ENCODE results near the gene ZNF18.

The ZNF18 gene

GRCh38 chr17:12022310-12022709 is 25.0 kb upstream of the ZNF18 start:
- ChIA-PET POLR2A (interaction anchor here (1.9 kb wide), 1 partner anchor 25 kb away, joined by 10 read pairs; the partner anchor contains the start of gene ZNF18), CTCF (no interaction called here)
- DNase-seq (ENCODE audit: low read depth, low spot score): no peak
- TF ChIP-seq CTCF (IDR thresholded peaks at IDR 0.05; ENCODE audit: insufficient read depth, low read length, missing control alignments): no peak
- peak overlapping the region; percentile 70; the same call in 1 of the 2 replicates for H3K4me3 ChIP-seq (ENCODE audit: low read depth, low read length)

GRCh38 chr17:12021623-12022140 is 24.4 kb upstream of the ZNF18 start:
- TF ChIP-seq CTCF (IDR thresholded peaks at IDR 0.05; ENCODE audit: insufficient read depth, low read length, missing control alignments): no peak
- POLR2A ChIA-PET: interaction anchor here (1.9 kb wide), 1 partner anchor 24 kb away, joined by 10 read pairs; the partner anchor contains the start of gene ZNF18
- H3K4me3 ChIP-seq (ENCODE audit: low read depth, low read length): peak overlapping the region; percentile 70
- CTCF ChIA-PET: interaction anchor here (1.6 kb wide), 1 partner anchor 53 kb away, joined by 3 read pairs; no protein-coding TSS in a partner anchor
- DNase-seq (ENCODE audit: low read depth, low spot score): no peak

GRCh38 chr17:12020642-12021622 is 23.7 kb upstream of the ZNF18 start, which contains the start of gene MAP2K4:
Gene MAP2K4, plus strand, starts transcription at chr17:12020877. Its CDS starts 10 bp downstream, at chr17:12020887.
- POLR2A ChIA-PET: interaction anchor here (0.7 to 1.9 kb wide), 8 partner anchors 9 to 1907 kb away, joined by 3 to 23 read pairs (median 4); partner anchors contain the start of gene ZNF18
- no peak for TF ChIP-seq CTCF (IDR thresholded peaks at IDR 0.05; ENCODE audit: insufficient read depth, low read length, missing control alignments)
- CTCF ChIA-PET: interaction anchor here (1.2 to 1.8 kb wide), 3 partner anchors 22 to 54 kb away, joined by 3 to 4 read pairs (median 4); no protein-coding TSS in a partner anchor
- no peak for DNase-seq (ENCODE audit: low read depth, low spot score)
- H3K4me3 ChIP-seq (ENCODE audit: low read depth, low read length): peak within 1 kb of the TSS; percentile 70

- POLR2A ChIA-PET: interaction anchor here (3.2 kb wide), 1 partner anchor 10 kb away, joined by 21 read pairs; the partner anchor contains the start of gene ZNF18
Measured at GRCh38 chr17:12007466-12007865, 10.2 kb upstream of the ZNF18 start.

GRCh38 chr17:11999696-12000095 is 2.4 kb upstream of the ZNF18 start:
- CTCF ChIA-PET: interaction anchor here (1.9 kb wide), 1 partner anchor 13 kb away, joined by 5 read pairs; no protein-coding TSS in a partner anchor
- TF ChIP-seq CTCF (IDR thresholded peaks at IDR 0.05; ENCODE audit: insufficient read depth, low read length, missing control alignments): no peak
- DNase-seq (ENCODE audit: low read depth, low spot score): no peak
- H3K4me3 ChIP-seq (ENCODE audit: low read depth, low read length): no peak overlapping the region
- POLR2A ChIA-PET: no interaction called here

More at GRCh38 chr17:12007466-12007865, 10.2 kb upstream of the ZNF18 start:
- DNase-seq (ENCODE audit: low read depth, low spot score): no peak
- CTCF ChIA-PET: interaction anchor here (0.8 to 1.8 kb wide), 2 partner anchors 10 to 12 kb away, joined by 3 to 5 read pairs; partner anchors contain the start of gene ZNF18
- no peak overlapping the region for H3K4me3 ChIP-seq (ENCODE audit: low read depth, low read length)
- no peak for TF ChIP-seq CTCF (IDR thresholded peaks at IDR 0.05; ENCODE audit: insufficient read depth, low read length, missing control alignments)

Measured in AG04449 (cell line).